GM12878 (cell line): ENCODE results near the gene FKBP8. TPM values are rescaled to one million over a fixed set of nuclear protein-coding genes. Genes with fewer than 3 reads are reported as not detected.

ENCODE experiments used
- ATAC-seq: fragments of 200-7000 bp; cut with Tn5 transposase; 3 replicates; pipeline ENCODE4 v1.9.1; 2020; ENCODE audit warnings: mild to moderate bottlenecking, moderate library complexity
- BruUV-seq: library from RNA; stranded (reverse); fragments of 400-500 nt; replicated peaks from 2 replicates; lab custom pipeline; 2021; lab: Mats Ljungman, UMichigan
- CTCF ChIA-PET: fragments of 300-600 bp; sonication (Branson Sonifier 250); formaldehyde crosslinking; extraction: SDS; loops from one replicate; lab custom pipeline; 2021; ENCODE audit warnings: inconsistent platforms; lab: Yijun Ruan, JAX
- POLR2A ChIA-PET: fragments of 350-600 bp; formaldehyde crosslinking; extraction: SDS; loops from one replicate; lab custom pipeline; 2021; ENCODE audit warnings: inconsistent platforms; lab: Charles Lee
- RAD21 ChIA-PET: fragments of 300-600 bp; sonication (Branson Sonifier 250); formaldehyde crosslinking; loops from one replicate; lab custom pipeline; 2023; ENCODE audit warnings: antibody characterized with exemption; ENCODE audit not compliant: unreplicated experiment; lab: Charles Lee
- SMC1A ChIA-PET: fragments of 300-600 bp; sonication (Branson Sonifier 250); formaldehyde crosslinking; loops from one replicate; lab custom pipeline; 2023; ENCODE audit not compliant: unreplicated experiment, uncharacterized antibody; lab: Charles Lee
- DNase-seq: peaks from one replicate; pipeline ENCODE4 v3.0.0-alpha.2; 2011; ENCODE audit warnings: low read depth, low spot score
- FAIRE-seq: peaks from 3 replicates; lab custom pipeline; 2011; peaks lifted over from hg19 to GRCh38; lab: Jason Lieb, UNC
- H2AFZ ChIP-seq: 2 replicates; pipeline ENCODE4 v1.6.0; 2011; ENCODE audit warnings: low read depth, low read length, control low read depth; ENCODE audit not compliant: control insufficient read depth
- H3K27ac ChIP-seq: 2 replicates; pipeline ENCODE4 v1.5.1; 2011; ENCODE audit warnings: control low read depth; ENCODE audit not compliant: control insufficient read depth, insufficient read depth
- H3K27me3 ChIP-seq, 2 experiments: replicated peaks in 1 of 2; 2 replicates each; pipeline versions ENCODE4 v1.6.0 to v1.6.1; 2011; ENCODE audit warnings: low read length in 1 of 2; ENCODE audit not compliant: control insufficient read depth in 2 of 2, insufficient read depth in 2 of 2
- H3K36me3 ChIP-seq, 2 experiments: 2 replicates each; pipeline ENCODE4 v1.5.1; 2011; ENCODE audit warnings: low read length in 1 of 2; ENCODE audit not compliant: control insufficient read depth in 2 of 2, insufficient read depth in 2 of 2
- H3K4me1 ChIP-seq: 2 replicates; pipeline ENCODE4 v1.6.1; 2011; ENCODE audit warnings: mild to moderate bottlenecking, low read length, moderate library complexity, mixed read lengths; ENCODE audit not compliant: control insufficient read depth, insufficient read depth
- H3K4me2 ChIP-seq: 2 replicates; pipeline ENCODE4 v1.6.0; 2011; ENCODE audit warnings: control low read depth; ENCODE audit not compliant: control insufficient read depth, insufficient read depth
- H3K4me3 ChIP-seq: fragments of 200-600 bp; sonication (generic); 2 replicates; pipeline ENCODE4 v1.5.1; 2016
- H3K79me2 ChIP-seq: 2 replicates; pipeline ENCODE4 v1.6.0; 2011; ENCODE audit warnings: low read length; ENCODE audit not compliant: control insufficient read depth, insufficient read depth
- H3K9ac ChIP-seq: 2 replicates; pipeline ENCODE4 v1.8.0; 2011; ENCODE audit warnings: low read length, control low read depth, mixed read lengths; ENCODE audit not compliant: control insufficient read depth, insufficient read depth
- H3K9me3 ChIP-seq: replicated peaks from 3 replicates; pipeline ENCODE4 v1.5.1; 2011; ENCODE audit warnings: mild to moderate bottlenecking, low read length; ENCODE audit not compliant: control insufficient read depth, insufficient read depth
- H4K20me1 ChIP-seq: 2 replicates; pipeline ENCODE4 v1.6.0; 2011; ENCODE audit not compliant: control insufficient read depth, insufficient read depth
- CUX1 ChIP-seq: IDR thresholded peaks from 2 replicates; pipeline ENCODE4 v1.6.1; 2012; ENCODE audit warnings: improper control_type of control experiment, low read depth, low read length; ENCODE audit not compliant: insufficient replicate concordance
- PKNOX1 ChIP-seq: fragments of 450-650 bp; IDR thresholded peaks from 2 replicates; pipeline ENCODE4 v1.6.1; 2016; ENCODE audit warnings: mild to moderate bottlenecking
- ZNF622 ChIP-seq: fragments of 450-650 bp; IDR thresholded peaks from 2 replicates; pipeline ENCODE4 v1.6.1; 2017; ENCODE audit warnings: mild to moderate bottlenecking, inconsistent platforms
- WGBS: methylation state at CpG from one replicate; pipeline ENCODE4 v1.1.6; 2016; ENCODE audit warnings: low lambda C conversion rate; ENCODE audit not compliant: insufficient replicate concordance, insufficient coverage; ENCODE audit errors: missing lambda C conversion rate; 5-methylcytosine and 5-hydroxymethylcytosine counted together
- in situ Hi-C: fragments of 300-500 bp; cut with MboI; formaldehyde crosslinking; loops from 9 replicates; pipeline ENCODE4 v1.14.3; 2018; ENCODE audit warnings: mixed read lengths
- intact Hi-C: fragments of 100-400 bp; cut with micrococcal nuclease; formaldehyde crosslinking; loops from one replicate; pipeline ENCODE4 v1.14.2; 2022; ENCODE audit not compliant: unreplicated experiment
- polyA plus RNA-seq, 11 experiments: library from polyadenylated mRNA; depleted of rRNA in 4 of 11; unstranded in 6 of 11; stranded (reverse) in 5 of 11; fragments of >200 nt; fragmentation: Nextera tagmentation in 4 of 11; fragmentation: Illumina TruSeq in 1 of 11; extraction: Ambion mirVana in 4 of 11; extraction: Trizol in 1 of 11; gene quantifications; 1 replicate in 1 of 11; 2 replicates in 10 of 11; pipeline versions ENCODE4 v1.2.1 to v1.2.3, GENCODE V29; 2011 to 2016; ENCODE audit warnings: inconsistent platforms in 2 of 11, missing spikeins in 2 of 11, low read depth in 1 of 11
- total RNA-seq, 4 experiments: library from RNA; depleted of rRNA in 3 of 4; stranded (reverse); fragments of >200 nt in 3 of 4; fragmentation: Illumina TruSeq in 1 of 4; extraction: Trizol in 1 of 4; gene quantifications; 2 replicates each; pipeline versions ENCODE4 v1.2.1 to v1.2.3, GENCODE V29; 2013 to 2021

Gene FKBP8
- total and polyA plus RNA-seq, 10 of the 15 experiments (the other 5 are each of a cell fraction or from before 2014, with no cell fraction given) = 0.13 to 205 (median 95.4) TPM

DNA sequence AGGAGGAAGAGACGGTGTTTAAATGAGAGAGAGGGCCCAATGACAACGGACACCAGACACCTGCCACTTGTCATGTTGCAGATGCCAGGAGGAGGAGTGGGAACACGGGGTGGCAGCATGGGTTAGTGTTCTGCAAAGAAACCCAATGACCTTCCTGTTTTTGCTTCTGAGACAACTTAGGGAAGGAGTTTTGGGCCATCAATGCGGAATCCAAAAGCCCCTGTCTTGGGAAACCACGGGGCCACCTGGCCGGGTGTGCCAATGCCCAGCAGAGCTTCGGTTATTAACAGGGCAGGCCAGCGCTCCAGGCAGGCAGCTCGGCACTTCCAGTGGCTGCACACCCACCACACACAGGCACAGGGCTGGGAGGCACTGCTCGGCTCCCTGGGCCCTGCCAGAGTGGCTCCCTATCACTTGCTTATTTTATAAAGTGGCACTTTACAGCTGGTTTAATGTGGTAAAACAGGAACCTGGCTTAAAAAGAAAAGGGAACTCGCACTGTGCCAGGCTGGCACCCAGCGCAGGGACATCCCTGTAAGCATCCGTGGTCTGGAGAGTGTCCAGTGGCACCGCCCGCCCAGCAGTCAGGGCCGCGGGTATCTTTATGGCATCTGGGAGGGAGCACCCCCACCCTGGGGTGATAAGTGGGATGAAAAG lies 40.6 kb downstream of the FKBP8 start:
- ChIA-PET POLR2A (interaction anchor here (0.5 kb wide), 1 partner anchor 142 kb away, joined by 3 read pairs; no protein-coding TSS in a partner anchor), SMC1A (no interaction called here), RAD21 (interaction anchor here (0.6 to 1.1 kb wide), 2 partner anchors 17 to 942 kb away, joined by 3 to 4 read pairs; no protein-coding TSS in a partner anchor), CTCF (interaction anchor here (1.2 kb wide), 1 partner anchor 17 kb away, joined by 4 read pairs; no protein-coding TSS in a partner anchor)
- Histone ChIP-seq H3K27me3 (no peaks in the 10 kb centered on the region), H4K20me1 (peaks cover 23% of the 10 kb centered on the region), H3K36me3 (peaks cover 2 to 5% of the 10 kb centered on the region in 2 experiments; a peak in 3 of 4 replicates), H3K4me2 (no peak overlapping the region), H3K79me2 (peaks cover 88% of the 10 kb centered on the region), H3K4me3 (no peak overlapping the region), H2AFZ (no peak overlapping the region), H3K9me3 (no peaks in the 10 kb centered on the region), H3K9ac (no peak overlapping the region), H3K27ac (no peak overlapping the region), H3K4me1 (peaks cover 46% of the 10 kb centered on the region)
- no peak for DNase-seq
- in situ Hi-C loops = no loop called here
- WGBS = 73% methylated on average over 17 of the region's 17 CpGs
- no TSS peak for BruUV-seq
- FAIRE-seq = no peak
- no peak for ATAC-seq
- intact Hi-C loops = no loop called here
- no peak for TF ChIP-seq ZNF622
- TF ChIP-seq PKNOX1 = no peak

DNA sequence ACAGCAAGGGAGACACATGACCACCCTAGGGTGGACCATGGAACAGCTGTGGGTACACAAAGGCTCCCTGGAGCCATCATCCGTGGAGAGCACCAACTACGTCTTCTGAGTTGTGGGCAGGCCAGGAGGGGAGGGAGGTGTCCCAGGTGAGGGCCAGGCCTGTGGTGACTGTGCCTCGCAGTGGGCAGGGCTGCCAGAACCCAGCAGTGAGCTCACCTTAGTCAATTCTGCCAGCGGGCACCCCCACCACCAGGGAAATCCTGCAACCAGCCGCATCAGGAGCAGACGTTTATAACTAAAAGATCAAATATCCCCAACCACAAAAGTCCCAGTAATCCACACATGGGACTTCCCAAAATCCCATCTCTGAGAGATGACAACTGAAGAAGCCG lies 41.1 kb downstream of the FKBP8 start:
- Histone ChIP-seq H3K79me2 (peaks cover 84% of the 10 kb centered on the region), H2AFZ (no peak overlapping the region), H4K20me1 (peaks cover 23% of the 10 kb centered on the region), H3K4me1 (peaks cover 46% of the 10 kb centered on the region), H3K36me3 (peaks cover 1 to 2% of the 10 kb centered on the region in 2 experiments; a peak in 3 of 4 replicates), H3K27me3 (no peaks in the 10 kb centered on the region), H3K9me3 (no peaks in the 10 kb centered on the region), H3K4me2 (no peak overlapping the region), H3K4me3 (no peak overlapping the region), H3K9ac (no peak overlapping the region), H3K27ac (no peak overlapping the region)
- TF ChIP-seq CUX1 = no peak
- BruUV-seq = no TSS peak
- ATAC-seq = no peak
- ChIA-PET RAD21 (interaction anchor here (1.1 kb wide), 1 partner anchor 18 kb away, joined by 3 read pairs; no protein-coding TSS in a partner anchor), POLR2A (no interaction called here), SMC1A (no interaction called here), CTCF (interaction anchor here (1.2 kb wide), 1 partner anchor 18 kb away, joined by 4 read pairs; no protein-coding TSS in a partner anchor)
- 72% methylated on average over 7 of the region's 7 CpGs for WGBS
- in situ Hi-C loops (no loop called here), intact Hi-C loops (no loop called here)
- no peak for DNase-seq
- no peak for FAIRE-seq
